SK-N-SH (cell line): ENCODE results near the gene SLC9A8. TPM values are rescaled to one million over a fixed set of nuclear protein-coding genes. Genes with fewer than 3 reads are reported as not detected.

Experiments used
- CTCF ChIA-PET: fragments of 300-600, 350-600 bp; formaldehyde crosslinking; extraction: SDS; loops from one replicate; lab custom pipeline; 2021; lab: Yijun Ruan, JAX
- POLR2A ChIA-PET: fragments of 350-600 bp; sonication (Branson Sonifier 250); formaldehyde crosslinking; extraction: SDS; loops from one replicate; lab custom pipeline; 2020; ENCODE audit warnings: antibody characterized with exemption, inconsistent platforms; lab: Yijun Ruan, JAX
- DNase-seq: peaks from one replicate; pipeline ENCODE4 v3.0.0; 2012
- H2AFZ ChIP-seq: fragments of 200-600 bp; sonication (generic); 2 replicates; pipeline ENCODE4 v1.8.1; 2016; ENCODE audit warnings: antibody characterized with exemption, mild to moderate bottlenecking, low read depth
- H3F3A ChIP-seq: fragments of 200-600 bp; sonication (generic); replicated peaks from 2 replicates; pipeline ENCODE3; 2016; ENCODE audit warnings: antibody characterized with exemption, mild to moderate bottlenecking; ENCODE audit not compliant: insufficient read depth
- H3K27ac ChIP-seq, 2 experiments: fragments of 200-500 bp in 1 of 2; fragments of 200-600 bp in 1 of 2; sonication (Bioruptor generic) in 1 of 2; sonication (generic), shearing (Covaris generic) in 1 of 2; 2 replicates each; pipeline versions ENCODE4 v1.5.1 to v1.6.1; 2014 to 2016; ENCODE audit warnings: low read depth in 2 of 2, inconsistent platforms in 1 of 2, low read length in 1 of 2, mild to moderate bottlenecking in 1 of 2, mixed read lengths in 1 of 2
- H3K27me3 ChIP-seq: fragments of 200-600 bp; sonication (generic), shearing (Covaris generic); 2 replicates; pipeline ENCODE4 v1.6.1; 2016; ENCODE audit warnings: mixed run types; ENCODE audit not compliant: insufficient read depth
- H3K36me3 ChIP-seq, 2 experiments: fragments of 200-500 bp in 1 of 2; fragments of 200-600 bp in 1 of 2; sonication (Bioruptor generic) in 1 of 2; sonication (generic) in 1 of 2; replicated peaks in 1 of 2; 2 replicates each; pipeline versions ENCODE3 to v1.5.1; 2014 to 2016; ENCODE audit warnings: low read length in 1 of 2, mild to moderate bottlenecking in 1 of 2; ENCODE audit not compliant: insufficient read depth in 2 of 2, control insufficient read depth in 1 of 2
- H3K4me1 ChIP-seq, 2 experiments: fragments of 200-500 bp in 1 of 2; fragments of 200-600 bp in 1 of 2; sonication (Bioruptor generic) in 1 of 2; sonication (generic), shearing (Covaris generic) in 1 of 2; 2 replicates each; pipeline versions ENCODE4 v1.5.1 to v1.6.1; 2014 to 2016; ENCODE audit warnings: low read depth in 1 of 2, low read length in 1 of 2, mixed run types in 1 of 2; ENCODE audit not compliant: insufficient read depth in 2 of 2, control insufficient read depth in 1 of 2
- H3K4me2 ChIP-seq: fragments of 200-600 bp; sonication (generic), shearing (Covaris generic); 2 replicates; pipeline ENCODE4 v1.6.1; 2017; ENCODE audit warnings: mixed run types
- H3K4me3 ChIP-seq, 2 experiments: fragments of 200-500 bp in 1 of 2; fragments of 200-600 bp in 1 of 2; sonication (Bioruptor generic) in 1 of 2; sonication (generic), shearing (Covaris generic) in 1 of 2; 2 replicates each; pipeline versions ENCODE4 v1.5.1 to v1.8.1; 2014 to 2016; ENCODE audit warnings: low read depth in 2 of 2, inconsistent platforms in 1 of 2, low read length in 1 of 2, mild to moderate bottlenecking in 1 of 2, mixed read lengths in 1 of 2, moderate library complexity in 1 of 2
- H3K79me2 ChIP-seq: fragments of 200-600 bp; sonication (generic); 2 replicates; pipeline ENCODE4 v1.8.1; 2017; ENCODE audit warnings: mild to moderate bottlenecking; ENCODE audit not compliant: insufficient read depth
- H3K9ac ChIP-seq: fragments of 200-600 bp; sonication (generic); 2 replicates; pipeline ENCODE4 v1.6.1; 2017; ENCODE audit warnings: mixed run types
- H3K9me2 ChIP-seq: fragments of 200-600 bp; sonication (generic); 2 replicates; pipeline ENCODE4 v1.6.1; 2017; ENCODE audit warnings: mixed run types
- H3K9me3 ChIP-seq: fragments of 200-600 bp; sonication (generic); 2 replicates; pipeline ENCODE4 v1.6.1; 2017; ENCODE audit warnings: mixed run types, mild to moderate bottlenecking, moderate library complexity
- H4K20me1 ChIP-seq: fragments of 200-600 bp; sonication (generic); 2 replicates; pipeline ENCODE4 v1.6.1; 2017; ENCODE audit warnings: mild to moderate bottlenecking, mixed run types; ENCODE audit not compliant: insufficient read depth
- ELF1 ChIP-seq: IDR thresholded peaks from 2 replicates; pipeline ENCODE4 v1.4.0; 2012
- EZH2phosphoT487 ChIP-seq: fragments of 200-600 bp; sonication (generic); IDR thresholded peaks from 2 replicates; pipeline ENCODE4 v1.6.1; 2017; ENCODE audit warnings: low read depth, mixed run types, mild to moderate bottlenecking, antibody characterized with exemption, moderate library complexity, borderline replicate concordance
- FOSL2 ChIP-seq: IDR thresholded peaks from 2 replicates; pipeline ENCODE4 v1.4.0; 2012; ENCODE audit warnings: low read depth, mild to moderate bottlenecking, moderate library complexity, borderline replicate concordance
- GABPA ChIP-seq: IDR thresholded peaks from 2 replicates; pipeline ENCODE4 v1.4.0; 2012; ENCODE audit warnings: low read depth, mild to moderate bottlenecking
- JUND ChIP-seq: IDR thresholded peaks from 2 replicates; pipeline ENCODE4 v1.4.0; 2012
- NRF1 ChIP-seq: IDR thresholded peaks from 2 replicates; pipeline ENCODE4 v1.6.1; 2012; ENCODE audit warnings: low read depth, mild to moderate bottlenecking, low read length
- POLR2AphosphoS5 ChIP-seq: IDR thresholded peaks from 2 replicates; pipeline ENCODE4 v1.6.1; 2012; ENCODE audit warnings: low read depth, low read length
- SIN3A ChIP-seq: IDR thresholded peaks from 2 replicates; pipeline ENCODE4 v1.6.1; 2012; ENCODE audit warnings: low read depth, mild to moderate bottlenecking, low read length, moderate library complexity, borderline replicate concordance
- TAF1 ChIP-seq: IDR thresholded peaks from 2 replicates; pipeline ENCODE4 v1.6.1; 2012; ENCODE audit warnings: low read depth, mild to moderate bottlenecking, low read length, moderate library complexity, borderline replicate concordance
- WGBS: methylation state at CpG from one replicate; pipeline ENCODE4 v1.1.6; 2017; ENCODE audit warnings: low lambda C conversion rate; 5-methylcytosine and 5-hydroxymethylcytosine counted together
- polyA plus RNA-seq, 3 experiments: library from polyadenylated mRNA; depleted of rRNA; stranded (reverse); fragments of >200 nt; gene quantifications; 2 replicates each; pipeline ENCODE4 v1.2.3, GENCODE V29; 2012
- TF ChIP-seq, protein P1 (sequence below): IDR thresholded peaks from 2 replicates; pipeline ENCODE4; 2012
- TF ChIP-seq, protein P2 (sequence below): fragments of 200-600 bp; sonication (generic); IDR thresholded peaks from 2 replicates; pipeline ENCODE4 v1.6.1; 2017; ENCODE audit warnings: antibody characterized with exemption, mild to moderate bottlenecking, moderate library complexity
- TF ChIP-seq, protein P3 (sequence below): IDR thresholded peaks from 2 replicates; pipeline ENCODE4 v1.4.0; 2012; ENCODE audit warnings: low read depth, borderline replicate concordance

Gene SLC9A8
- polyA plus RNA-seq, 1 of the 3 experiments (the other 2 are of a cell fraction): 3.4 TPM

GRCh38 chr20:49853640-49854039, 41.0 kb downstream of the SLC9A8 start:
- no peaks in the 10 kb centered on the region for H3K79me2 ChIP-seq
- H3K9me3 ChIP-seq: no peaks in the 10 kb centered on the region
- H3F3A ChIP-seq: no peaks in the 10 kb centered on the region
- WGBS: 36% methylated on average over 4 of the region's 5 CpGs
- H3K27ac ChIP-seq: peak overlapping the region in 1 of 2 experiments; percentile 84; a peak in 2 of 4 replicates
- POLR2A ChIA-PET: no interaction called here
- peaks cover 4 to 25% of the 10 kb centered on the region in 2 experiments; a peak in 3 of 4 replicates for H3K4me1 ChIP-seq
- CTCF ChIA-PET: interaction anchor here (1.0 to 3.9 kb wide), 8 partner anchors 9 to 523 kb away, joined by 3 to 29 read pairs (median 3); no protein-coding TSS in a partner anchor
- H3K4me2 ChIP-seq: 0 out of 2 replicates have a peak overlapping the region, but pooled peaks have one; percentile 15
- no peaks in the 10 kb centered on the region for H3K27me3 ChIP-seq
- peak overlapping the region; percentile 23; the same call in 1 of the 2 replicates for H3K9ac ChIP-seq
- H2AFZ ChIP-seq: no peak overlapping the region
- DNase-seq: peak; percentile 45
- H3K36me3 ChIP-seq: peaks cover 9 to 26% of the 10 kb centered on the region in 2 experiments
- no peaks in the 10 kb centered on the region for H4K20me1 ChIP-seq
- TF ChIP-seq GABPA (no peak), FOSL2 (peak; percentile 55; the same call in 1 of the 2 replicates), NRF1 (peak; percentile 30), EZH2phosphoT487 (no peak), SIN3A (no peak), JUND (peak; percentile 11; the same call in 1 of the 2 replicates), ELF1 (no peak), POLR2AphosphoS5 (no peak), TAF1 (no peak)
- TF ChIP-seq, protein P1, sequence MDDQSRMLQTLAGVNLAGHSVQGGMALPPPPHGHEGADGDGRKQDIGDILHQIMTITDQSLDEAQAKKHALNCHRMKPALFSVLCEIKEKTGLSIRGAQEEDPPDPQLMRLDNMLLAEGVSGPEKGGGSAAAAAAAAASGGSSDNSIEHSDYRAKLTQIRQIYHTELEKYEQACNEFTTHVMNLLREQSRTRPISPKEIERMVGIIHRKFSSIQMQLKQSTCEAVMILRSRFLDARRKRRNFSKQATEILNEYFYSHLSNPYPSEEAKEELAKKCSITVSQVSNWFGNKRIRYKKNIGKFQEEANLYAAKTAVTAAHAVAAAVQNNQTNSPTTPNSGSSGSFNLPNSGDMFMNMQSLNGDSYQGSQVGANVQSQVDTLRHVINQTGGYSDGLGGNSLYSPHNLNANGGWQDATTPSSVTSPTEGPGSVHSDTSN: peak; percentile 79
- TF ChIP-seq, protein P2, sequence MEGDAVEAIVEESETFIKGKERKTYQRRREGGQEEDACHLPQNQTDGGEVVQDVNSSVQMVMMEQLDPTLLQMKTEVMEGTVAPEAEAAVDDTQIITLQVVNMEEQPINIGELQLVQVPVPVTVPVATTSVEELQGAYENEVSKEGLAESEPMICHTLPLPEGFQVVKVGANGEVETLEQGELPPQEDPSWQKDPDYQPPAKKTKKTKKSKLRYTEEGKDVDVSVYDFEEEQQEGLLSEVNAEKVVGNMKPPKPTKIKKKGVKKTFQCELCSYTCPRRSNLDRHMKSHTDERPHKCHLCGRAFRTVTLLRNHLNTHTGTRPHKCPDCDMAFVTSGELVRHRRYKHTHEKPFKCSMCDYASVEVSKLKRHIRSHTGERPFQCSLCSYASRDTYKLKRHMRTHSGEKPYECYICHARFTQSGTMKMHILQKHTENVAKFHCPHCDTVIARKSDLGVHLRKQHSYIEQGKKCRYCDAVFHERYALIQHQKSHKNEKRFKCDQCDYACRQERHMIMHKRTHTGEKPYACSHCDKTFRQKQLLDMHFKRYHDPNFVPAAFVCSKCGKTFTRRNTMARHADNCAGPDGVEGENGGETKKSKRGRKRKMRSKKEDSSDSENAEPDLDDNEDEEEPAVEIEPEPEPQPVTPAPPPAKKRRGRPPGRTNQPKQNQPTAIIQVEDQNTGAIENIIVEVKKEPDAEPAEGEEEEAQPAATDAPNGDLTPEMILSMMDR: no peak
- TF ChIP-seq, protein P3, sequence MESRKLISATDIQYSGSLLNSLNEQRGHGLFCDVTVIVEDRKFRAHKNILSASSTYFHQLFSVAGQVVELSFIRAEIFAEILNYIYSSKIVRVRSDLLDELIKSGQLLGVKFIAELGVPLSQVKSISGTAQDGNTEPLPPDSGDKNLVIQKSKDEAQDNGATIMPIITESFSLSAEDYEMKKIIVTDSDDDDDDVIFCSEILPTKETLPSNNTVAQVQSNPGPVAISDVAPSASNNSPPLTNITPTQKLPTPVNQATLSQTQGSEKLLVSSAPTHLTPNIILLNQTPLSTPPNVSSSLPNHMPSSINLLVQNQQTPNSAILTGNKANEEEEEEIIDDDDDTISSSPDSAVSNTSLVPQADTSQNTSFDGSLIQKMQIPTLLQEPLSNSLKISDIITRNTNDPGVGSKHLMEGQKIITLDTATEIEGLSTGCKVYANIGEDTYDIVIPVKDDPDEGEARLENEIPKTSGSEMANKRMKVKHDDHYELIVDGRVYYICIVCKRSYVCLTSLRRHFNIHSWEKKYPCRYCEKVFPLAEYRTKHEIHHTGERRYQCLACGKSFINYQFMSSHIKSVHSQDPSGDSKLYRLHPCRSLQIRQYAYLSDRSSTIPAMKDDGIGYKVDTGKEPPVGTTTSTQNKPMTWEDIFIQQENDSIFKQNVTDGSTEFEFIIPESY: no peak
- H3K4me3 ChIP-seq: no peak overlapping the region
- H3K9me2 ChIP-seq: no peaks in the 10 kb centered on the region
